Right lobe of liver (tissue), 4 donors: Measurements from ENCODE around the gene TBX2.

Experiments used
- CTCF ChIP-seq, 4 donors: fragments of 200-600 bp in 3 of 4; fragments of 450-650 bp in 1 of 4; IDR thresholded peaks; one replicate each; pipeline versions ENCODE4 v1.5.1 to v1.8.0; 2016 to 2022; ENCODE audit warnings: antibody characterized with exemption in 4 of 4, mild to moderate bottlenecking in 2 of 4
- POLR2A ChIP-seq: fragments of 450-650 bp; IDR thresholded peaks from one replicate; pipeline ENCODE4 v1.6.1; 2017; ENCODE audit warnings: antibody characterized with exemption, mild to moderate bottlenecking
- donor health status: DM: no; HTN: no; CAD: no.
- donor health status: DM: no; HTN: no; CAD: no.
- donor health status: DM: no; HTN: yes; CAD: no.

GRCh38 chr17:61383689-61384201 lies 15.9 kb upstream of the TBX2 start:
- TF ChIP-seq CTCF (IDR thresholded peaks at IDR 0.05) (no peak), POLR2A (no peak)
